ENCODE measurements around the gene VDR. TPM values are rescaled to one million over a fixed set of nuclear protein-coding genes. Genes with fewer than 3 reads are reported as not detected.
A peak's percentile ranks its signal among the peaks of the same experiment; 100 is the strongest.

Gene VDR
- total RNA-seq, 1 donor from 2014 or later: 0.20 TPM

GRCh38 chr12:47899466-47899865 lies 5.3 kb downstream of the VDR start:
- no peak for DNase-seq
- no peak for ATAC-seq
- intact Hi-C loops (cut with micrococcal nuclease): no loop called here

- intact Hi-C loops (cut with micrococcal nuclease): no loop called here
- ATAC-seq: no peak
- DNase-seq: no peak
Observed at GRCh38 chr12:47896633-47897032, 8.2 kb downstream of the VDR start.

GRCh38 chr12:47896022-47896421 lies 8.8 kb downstream of the VDR start:
- DNase-seq (no peak), ATAC-seq (no peak)
- intact Hi-C loops (cut with micrococcal nuclease): no loop called here

GRCh38 chr12:47894652-47895051 lies 10.1 kb downstream of the VDR start:
- DNase-seq: no peak
- intact Hi-C loops (cut with micrococcal nuclease): no loop called here
- no peak for ATAC-seq

GRCh38 chr12:47894068-47894467 lies 10.7 kb downstream of the VDR start:
- no peak for DNase-seq
- intact Hi-C loops (cut with micrococcal nuclease): no loop called here
- no peak for ATAC-seq

- no peak for ATAC-seq
- no peak for DNase-seq
- intact Hi-C loops (cut with micrococcal nuclease): no loop called here
Observed at GRCh38 chr12:47892819-47893218, 12.0 kb downstream of the VDR start.

- intact Hi-C loops (cut with micrococcal nuclease): no loop called here
- ATAC-seq (peak; percentile 18), DNase-seq (no peak)
Observed at GRCh38 chr12:47891356-47891755, 13.4 kb downstream of the VDR start.

GRCh38 chr12:47889040-47889439 lies 15.8 kb downstream of the VDR start:
- DNase-seq (no peak), ATAC-seq (peak; percentile 61)
- intact Hi-C loops (cut with micrococcal nuclease): no loop called here

GRCh38 chr12:47888153-47888819 lies 16.5 kb downstream of the VDR start:
- intact Hi-C loops (cut with micrococcal nuclease): no loop called here
- ATAC-seq (no peak), DNase-seq (no peak)

- intact Hi-C loops (cut with micrococcal nuclease): no loop called here
- DNase-seq (no peak), ATAC-seq (no peak)
Observed at GRCh38 chr12:47887529-47887928, 17.3 kb downstream of the VDR start.

- intact Hi-C loops (cut with micrococcal nuclease): no loop called here
- DNase-seq: no peak
- no peak for ATAC-seq
Observed at GRCh38 chr12:47886510-47887240, 18.1 kb downstream of the VDR start.

GRCh38 chr12:47885566-47885965 lies 19.2 kb downstream of the VDR start:
- intact Hi-C loops (cut with micrococcal nuclease): no loop called here
- ATAC-seq (no peak), DNase-seq (no peak)

- ATAC-seq (no peak), DNase-seq (no peak)
- intact Hi-C loops (cut with micrococcal nuclease): no loop called here
Observed at GRCh38 chr12:47885012-47885501, 19.7 kb downstream of the VDR start.

GRCh38 chr12:47884501-47884900 lies 20.3 kb downstream of the VDR start:
- DNase-seq (no peak), ATAC-seq (no peak)
- intact Hi-C loops (cut with micrococcal nuclease): no loop called here

GRCh38 chr12:47883663-47884195 lies 21.1 kb downstream of the VDR start:
- no peak for ATAC-seq
- intact Hi-C loops (cut with micrococcal nuclease): no loop called here

GRCh38 chr12:47882781-47883546 lies 21.8 kb downstream of the VDR start:
- DNase-seq (no peak), ATAC-seq (peak; percentile 58)
- intact Hi-C loops (cut with micrococcal nuclease): no loop called here

More at GRCh38 chr12:47883663-47884195, 21.1 kb downstream of the VDR start:
- DNase-seq: no peak

- DNase-seq (no peak), ATAC-seq (peak; percentile 13)
- intact Hi-C loops (cut with micrococcal nuclease): no loop called here
Observed at GRCh38 chr12:47881826-47882427, 22.9 kb downstream of the VDR start.

GRCh38 chr12:47881051-47881450 lies 23.7 kb downstream of the VDR start:
- ATAC-seq: no peak

GRCh38 chr12:47878918-47879481 lies 25.8 kb downstream of the VDR start:
- ATAC-seq (no peak), DNase-seq (no peak)
- intact Hi-C loops (cut with micrococcal nuclease): no loop called here

More at GRCh38 chr12:47881051-47881450, 23.7 kb downstream of the VDR start:
- intact Hi-C loops (cut with micrococcal nuclease): no loop called here
- no peak for DNase-seq

All from left ventricle myocardium superior (tissue), 1 donor.